Panc1 (cell line): ENCODE results near the gene OGFOD3. TPM values are rescaled to one million over a fixed set of nuclear protein-coding genes. Genes with fewer than 3 reads are reported as not detected.

Source experiments
- ATAC-seq: fragments of 200-7000 bp; cut with Tn5 transposase; 2 replicates; pipeline ENCODE4 v1.9.1; 2020; ENCODE audit warnings: mild to moderate bottlenecking, moderate library complexity
- BruUV-seq: library from RNA; stranded (reverse); fragments of 400-500 nt; replicated peaks from 2 replicates; lab custom pipeline; 2021; lab: Mats Ljungman, UMichigan
- CTCF ChIA-PET: fragments of 300-600 bp; sonication (Branson Sonifier 250); formaldehyde crosslinking; loops from one replicate; lab custom pipeline; 2022; ENCODE audit warnings: antibody characterized with exemption; lab: Charles Lee
- POLR2A ChIA-PET: fragments of 300-600 bp; sonication (Branson Sonifier 250); formaldehyde crosslinking; loops from one replicate; lab custom pipeline; 2022; ENCODE audit warnings: antibody characterized with exemption; lab: Charles Lee
- DNase-seq: peaks from one replicate; pipeline ENCODE4 v3.0.0-alpha.2; 2010; ENCODE audit warnings: low read depth, low spot score
- H3K27ac ChIP-seq: 2 replicates; pipeline ENCODE4 v1.5.1; 2011; ENCODE audit warnings: mild to moderate bottlenecking, low read length, inconsistent platforms
- H3K27me3 ChIP-seq: fragments of 200-500 bp; sonication (Bioruptor generic); 2 replicates; pipeline ENCODE4 v1.6.0; 2014; ENCODE audit warnings: low read length, inconsistent platforms; ENCODE audit not compliant: control insufficient read depth, insufficient read depth
- H3K36me3 ChIP-seq: fragments of 200-500 bp; sonication (Bioruptor generic); 2 replicates; pipeline ENCODE4 v1.5.1; 2014; ENCODE audit warnings: inconsistent platforms, mild to moderate bottlenecking, low read length, moderate library complexity; ENCODE audit not compliant: control insufficient read depth, insufficient read depth
- H3K4me1 ChIP-seq: 2 replicates; pipeline ENCODE4 v1.5.1; 2011; ENCODE audit warnings: inconsistent platforms, mild to moderate bottlenecking, low read length, moderate library complexity; ENCODE audit not compliant: control insufficient read depth, insufficient read depth
- H3K4me3 ChIP-seq, 2 experiments: 2 replicates each; pipeline ENCODE4 v1.5.1; 2011 to 2012; ENCODE audit warnings: low read depth in 2 of 2, low read length in 2 of 2, mild to moderate bottlenecking in 2 of 2, inconsistent platforms in 1 of 2, moderate library complexity in 1 of 2
- H3K9me3 ChIP-seq: fragments of 200-500 bp; sonication (Bioruptor generic); 2 replicates; pipeline ENCODE4 v1.5.1; 2014; ENCODE audit warnings: low read depth, mild to moderate bottlenecking, inconsistent platforms, low read length, moderate library complexity; ENCODE audit not compliant: control insufficient read depth, insufficient read depth
- CTCF ChIP-seq: fragments of 450-650 bp; IDR thresholded peaks from 2 replicates; pipeline ENCODE4 v1.5.1; 2017; ENCODE audit warnings: mild to moderate bottlenecking
- POLR2AphosphoS5 ChIP-seq: IDR thresholded peaks from 2 replicates; pipeline ENCODE4 v1.6.1; 2012; ENCODE audit warnings: mild to moderate bottlenecking, low read depth, low read length, moderate library complexity
- REST ChIP-seq, 2 experiments: IDR thresholded peaks; 2 replicates each; pipeline ENCODE4 v1.6.1; 2011 to 2012; ENCODE audit warnings: low read depth in 2 of 2, control low read depth in 1 of 2, low read length in 1 of 2, mild to moderate bottlenecking in 1 of 2, moderate library complexity in 1 of 2; ENCODE audit not compliant: insufficient read depth in 1 of 2
- SIN3A ChIP-seq: IDR thresholded peaks from 2 replicates; pipeline ENCODE4 v1.6.1; 2012; ENCODE audit warnings: low read depth, mild to moderate bottlenecking, low read length, moderate library complexity, borderline replicate concordance; ENCODE audit not compliant: insufficient read depth
- TCF7L2 ChIP-seq: IDR thresholded peaks from 2 replicates; pipeline ENCODE4 v1.6.1; 2011; ENCODE audit warnings: mild to moderate bottlenecking, low read depth, low read length, inconsistent platforms
- in situ Hi-C: cut with HindIII; loops from 2 replicates; pipeline ENCODE4 v1.10.0; 2016; ENCODE audit warnings: low sequenced_read_pairs, low pct_unique_long_range_greater_than_20kb
- intact Hi-C: fragments of 100-400 bp; cut with micrococcal nuclease; formaldehyde crosslinking; loops from one replicate; pipeline ENCODE4 v1.10.0; 2022; ENCODE audit not compliant: unreplicated experiment
- total RNA-seq: library from RNA; stranded (reverse); gene quantifications from one replicate; pipeline ENCODE4 v1.2.1, GENCODE V29; 2021; ENCODE audit not compliant: unreplicated experiment

Gene OGFOD3
- total RNA-seq, 1 experiment from 2014 or later: 53.9 TPM

- peaks cover 25% of the 10 kb centered on the region for H3K4me1 ChIP-seq
- intact Hi-C loops: no loop called here
- H3K9me3 ChIP-seq: no peaks in the 10 kb centered on the region
- no TSS peak for BruUV-seq
- no peaks in the 10 kb centered on the region for H3K27me3 ChIP-seq
- CTCF ChIA-PET: no interaction called here
- H3K36me3 ChIP-seq: no peaks in the 10 kb centered on the region
- POLR2A ChIA-PET: interaction anchor here (0.6 kb wide), 1 partner anchor 12 kb away, joined by 5 read pairs; no protein-coding TSS in a partner anchor
- in situ Hi-C loops: no loop called here
- no peak overlapping the region for H3K27ac ChIP-seq
- ATAC-seq: no peak
- no peak overlapping the region for H3K4me3 ChIP-seq
- no peak for DNase-seq
- no peak for TF ChIP-seq SIN3A
- TF ChIP-seq REST (IDR thresholded peaks at IDR 0.05; ENCODE audit: insufficient read depth in 1 of 2, low read depth in 2 of 2, low read length in 1 of 2): no peak
- no peak for TF ChIP-seq TCF7L2
- no peak for TF ChIP-seq POLR2AphosphoS5
- no peak for TF ChIP-seq CTCF
These were observed 28.1 kb downstream of the OGFOD3 start for GRCh38 chr17:82390015-82390859.

GRCh38 chr17:82389379-82389778, 29.0 kb downstream of the OGFOD3 start:
- Histone ChIP-seq H3K27ac (no peak overlapping the region), H3K9me3 (no peaks in the 10 kb centered on the region), H3K36me3 (no peaks in the 10 kb centered on the region), H3K4me3 (no peak overlapping the region), H3K4me1 (peaks cover 33% of the 10 kb centered on the region), H3K27me3 (no peaks in the 10 kb centered on the region)
- POLR2A ChIA-PET: no interaction called here
- no TSS peak for BruUV-seq
- ATAC-seq (no peak), DNase-seq (no peak)
- TF ChIP-seq REST (IDR thresholded peaks at IDR 0.05; ENCODE audit: insufficient read depth in 1 of 2, low read depth in 2 of 2, low read length in 1 of 2) (no peak), TCF7L2 (no peak), SIN3A (no peak), CTCF (no peak), POLR2AphosphoS5 (no peak)
- intact Hi-C loops: no loop called here
- in situ Hi-C loops: no loop called here
- CTCF ChIA-PET: no interaction called here
